Heart left ventricle (tissue), 16 donors: ENCODE data around the gene METTL2B. TPM values are rescaled to one million over a fixed set of nuclear protein-coding genes. Genes with fewer than 3 reads are reported as not detected.
"Not testable (repeated sequence)": the region's sequence is repeated elsewhere in the genome, so short reads cannot be mapped to it uniquely, and the experiment has no call there.

ENCODE experiments used
- ATAC-seq, 4 donors: fragments of 200-7000 bp; cut with Tn5 transposase; one replicate each; pipeline ENCODE4 v1.9.1; 2020 to 2022; ENCODE audit warnings: moderate library complexity in 4 of 4, mild to moderate bottlenecking in 3 of 4, moderate number of reproducible peaks in 1 of 4
- DNase-seq, 5 donors: peaks; one replicate each; pipeline ENCODE4 v3.0.0-alpha.2; 2020
- H3K27ac ChIP-seq, 12 donors: fragments of 200-600 bp; sonication (generic) in 4 of 12; one replicate each; pipeline versions ENCODE4 v1.5.0 to v1.8.0; 2016 to 2022; ENCODE audit warnings: mild to moderate bottlenecking in 2 of 12
- H3K27me3 ChIP-seq, 9 donors: fragments of 200-600 bp; sonication (generic) in 2 of 9; one replicate each; pipeline versions ENCODE4 v1.5.1 to v1.8.0; 2016 to 2022; ENCODE audit warnings: mild to moderate bottlenecking in 3 of 9
- H3K36me3 ChIP-seq, 9 donors: fragments of 200-600 bp; sonication (generic) in 2 of 9; one replicate each; pipeline versions ENCODE4 v1.5.0 to v1.8.0; 2018 to 2022; ENCODE audit warnings: mild to moderate bottlenecking in 2 of 9
- H3K4me1 ChIP-seq, 12 donors: fragments of 200-600 bp; sonication (generic) in 4 of 12; one replicate each; pipeline versions ENCODE4 v1.5.0 to v1.8.0; 2016 to 2022; ENCODE audit warnings: mild to moderate bottlenecking in 3 of 12
- H3K4me3 ChIP-seq, 12 donors: fragments of 200-600 bp; sonication (generic) in 4 of 12; one replicate each; pipeline versions ENCODE4 v1.5.0 to v1.8.0; 2017 to 2022; ENCODE audit warnings: mild to moderate bottlenecking in 9 of 12, moderate library complexity in 4 of 12
- H3K9me3 ChIP-seq, 12 donors: fragments of 200-600 bp; sonication (generic) in 4 of 12; one replicate each; pipeline versions ENCODE4 v1.5.0 to v1.8.0; 2016 to 2022; ENCODE audit warnings: mild to moderate bottlenecking in 1 of 12
- CTCF ChIP-seq, 12 donors: fragments of 200-600 bp; sonication (generic) in 4 of 12; IDR thresholded peaks; one replicate each; pipeline versions ENCODE4 v1.5.0 to v1.8.0; 2018 to 2022; ENCODE audit warnings: antibody characterized with exemption in 12 of 12, mild to moderate bottlenecking in 5 of 12
- POLR2A ChIP-seq, 2 donors: fragments of 450-650 bp; IDR thresholded peaks; one replicate each; pipeline ENCODE4 v1.6.1; 2017; ENCODE audit warnings: antibody characterized with exemption in 2 of 2, mild to moderate bottlenecking in 2 of 2, moderate library complexity in 2 of 2
- WGBS, 4 donors: extraction: QIAGEN DNeasy Blood & Tissue Kit in 2 of 4; methylation state at CpG; one replicate each; pipeline versions ENCODE4 v1.1.5 to v1.1.7; 2013 to 2018; 5-methylcytosine and 5-hydroxymethylcytosine counted together
- intact Hi-C, 10 donors: fragments of 100-400 bp; cut with DNase I; formaldehyde crosslinking; loops; one replicate each; pipeline versions ENCODE4 v1.11.1 to v1.14.2; 2022
- polyA plus RNA-seq, 2 donors: library from polyadenylated mRNA; stranded (reverse); fragments of 200-250 nt; gene quantifications; one replicate each; pipeline ENCODE4 v1.2.3, GENCODE V29; 2013
- total RNA-seq, 9 donors: library from RNA; depleted of rRNA in 2 of 9; stranded (reverse); fragments of >200 nt in 2 of 9; fragmentation: NEBNext Ultra II Directional in 3 of 9; extraction: Animal tissue kit (Norgen Biotek cat#: 25700) in 3 of 9; gene quantifications; one replicate each; pipeline versions ENCODE4 v1.1.0 to v1.2.4, GENCODE V29; 2016 to 2023
- donor health status: ischemic (EF 13 %, LVEDD 7.1; RV severe dilation, severe dysfunction).
- donor health status: healthy with polysubstance abuse.
- donor health status: DM: no; HTN: yes; CAD: no.
- donor health status: DM: no; HTN: no; CAD: no.
- donor health status: ischemic (EF 25% LVEDD 6.9; RV normal size, moderate dysfunction).
- donor health status: ischemic (EF 25% LVEDD 5.7; RV mildly dilated, moderate dysfunction).
- donor health status: healthy.
- donor health status: DM: yes; HTN: yes; CAD: no.
- donor health status: ischemic (EF 35%, LVEDD 5.7; RV mildly dilated, moderate dysfunction).
- donor health status: nonischemic (EF 11% LVEDD 7.7; RV severe dilation, severe dysfunction).
- donor health status: DM: yes; HTN: yes; CAD: no.
- donor health status: PGD.
- donor health status: ischemic (EF 29% LVEDD 5.4; RV normal size, mild dysfunction).
- donor health status: nonischemic (EF 23%, LVEDD 6.1; RV moderate dilation, normal function).

Gene METTL2B
- total and polyA plus RNA-seq, 11 donors, result 9.1 to 24.6 (median 20.0) TPM

GRCh38 chr7:128459394-128459878 is 17.1 kb upstream of the METTL2B start:
- intact Hi-C loops, result loop anchor here in 9 of 10 donors (1.0 to 10.0 kb wide), 7 partner anchors 31 to 112 kb away; partner anchors contain the start of gene IMPDH1 (in 1 of the 9)
- 29 to 42% (median 34%) methylated on average over 5 of the region's 5 CpGs for WGBS, 4 donors

GRCh38 chr7:128462460-128462859 is 14.1 kb upstream of the METTL2B start:
- ATAC-seq (peak in 2 of 4 donors; percentile 32 to 60), DNase-seq (no peak)
- Histone ChIP-seq H3K36me3 (peaks cover 0 to 6% (median 1%) of the 10 kb centered on the region in 9 donors), H3K4me1 (peaks cover 0 to 16% (median 8%) of the 10 kb centered on the region in 12 donors), H3K4me3 (no peak overlapping the region), H3K27me3 (no peaks in the 10 kb centered on the region), H3K27ac (peak overlapping the region in 6 of 12 donors; percentile 24 to 53 (median 28)), H3K9me3 (no peaks in the 10 kb centered on the region)
- intact Hi-C loops, result loop anchor here in 1 of 10 donors (10.0 kb wide), 1 partner anchor 58 kb away; the partner anchor contains the start of gene IMPDH1
- TF ChIP-seq POLR2A (IDR thresholded peaks at IDR 0.05), result no peak
- TF ChIP-seq CTCF (IDR thresholded peaks at IDR 0.05), result no peak
- WGBS, 4 donors, result 41 to 59% (median 50%) methylated on average over 5 of the region's 5 CpGs

More at GRCh38 chr7:128459394-128459878, 17.1 kb upstream of the METTL2B start:
- ATAC-seq (peak in 3 of 4 donors; percentile 21 to 47 (median 22)), DNase-seq (peak in 4 of 5 donors; percentile 42 to 65 (median 63))
- peaks cover 0 to 7% (median 5%) of the 10 kb centered on the region in 9 donors for H3K36me3 ChIP-seq
- H3K9me3 ChIP-seq, result no peaks in the 10 kb centered on the region
- peaks cover 7 to 40% (median 30%) of the 10 kb centered on the region in 12 donors for H3K4me1 ChIP-seq
- no peak overlapping the region for H3K4me3 ChIP-seq
- TF ChIP-seq CTCF (IDR thresholded peaks at IDR 0.05) (peak; percentile 70 to 89 (median 78)), POLR2A (IDR thresholded peaks at IDR 0.05) (no peak)
- no peak overlapping the region for H3K27ac ChIP-seq
- H3K27me3 ChIP-seq, result no peaks in the 10 kb centered on the region

- WGBS, 4 donors, result 94 to 96% (median 95%) methylated on average over 10 to 30 of the region's 30 CpGs
- H3K4me3 ChIP-seq, H3K27me3 ChIP-seq, H3K36me3 ChIP-seq, H3K9me3 ChIP-seq, H3K27ac ChIP-seq, ATAC-seq: not testable (repeated sequence)
- intact Hi-C loops, result loop anchor here in 1 of 10 donors (10.0 kb wide), 1 partner anchor 59 kb away; the partner anchor contains the start of gene IMPDH1
- DNase-seq, result peak in 1 of 5 donors; percentile 30
- H3K4me1 ChIP-seq, result peaks cover 0 to 16% (median 7%) of the 10 kb centered on the region in 12 donors
These were observed 13.2 kb upstream of the METTL2B start for GRCh38 chr7:128463345-128463744.

GRCh38 chr7:128463933-128464332 is 12.6 kb upstream of the METTL2B start:
- H3K36me3 ChIP-seq, H3K27ac ChIP-seq, ATAC-seq, H3K4me3 ChIP-seq, H3K27me3 ChIP-seq, H3K9me3 ChIP-seq, DNase-seq: not testable (repeated sequence)
- H3K4me1 ChIP-seq, result peaks cover 0 to 16% (median 4%) of the 10 kb centered on the region in 12 donors
- intact Hi-C loops, result loop anchor here in 1 of 10 donors (10.0 kb wide), 1 partner anchor 59 kb away; the partner anchor contains the start of gene IMPDH1
- 84 to 92% (median 88%) methylated on average over 7 to 8 of the region's 8 CpGs for WGBS, 4 donors

- H3K27ac ChIP-seq, H3K27me3 ChIP-seq, DNase-seq, ATAC-seq, H3K4me3 ChIP-seq, H3K9me3 ChIP-seq, H3K36me3 ChIP-seq, H3K4me1 ChIP-seq: not testable (repeated sequence)
- intact Hi-C loops, result loop anchor here in 1 of 10 donors (10.0 kb wide), 1 partner anchor 62 kb away; the partner anchor contains the start of gene IMPDH1
These were observed 9.7 kb upstream of the METTL2B start for GRCh38 chr7:128466871-128467270.

DNA sequence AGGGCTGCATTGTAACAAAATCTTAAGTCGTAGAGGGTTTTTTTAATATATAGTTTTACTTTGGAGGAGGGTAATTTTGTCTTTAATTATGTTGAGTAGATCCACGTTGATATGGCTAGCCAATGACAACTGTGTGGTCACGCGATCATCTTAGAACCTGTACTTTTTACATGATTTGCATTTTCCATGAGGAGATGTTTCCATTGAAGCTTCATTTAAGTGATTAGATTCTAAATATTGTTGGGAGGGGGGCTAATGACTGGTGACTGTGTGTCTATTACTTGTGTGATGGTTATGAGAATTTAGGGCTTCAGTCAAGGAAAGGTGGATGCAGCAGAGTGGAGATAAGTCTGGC is 765 bp downstream of the METTL2B start:
- intact Hi-C loops, result loop anchor here in 5 of 10 donors (5.0 to 10.0 kb wide), 5 partner anchors 55 to 407 kb away; no protein-coding TSS in a partner anchor
- not testable (repeated sequence) for DNase-seq, ATAC-seq, H3K27me3 ChIP-seq, H3K9me3 ChIP-seq
- Histone ChIP-seq H3K36me3 (peaks cover 0 to 30% (median 27%) of the 10 kb centered on the region in 9 donors), H3K4me3 (peak overlapping the region; percentile 64 to 98 (median 84)), H3K27ac (peak overlapping the region in 11 of 12 donors; percentile 66 to 88 (median 85)), H3K4me1 (peaks cover 0 to 20% (median 10%) of the 10 kb centered on the region in 12 donors)
- WGBS, 4 donors, result 5 to 14% (median 9%) methylated on average over 4 of the region's 4 CpGs

DNA sequence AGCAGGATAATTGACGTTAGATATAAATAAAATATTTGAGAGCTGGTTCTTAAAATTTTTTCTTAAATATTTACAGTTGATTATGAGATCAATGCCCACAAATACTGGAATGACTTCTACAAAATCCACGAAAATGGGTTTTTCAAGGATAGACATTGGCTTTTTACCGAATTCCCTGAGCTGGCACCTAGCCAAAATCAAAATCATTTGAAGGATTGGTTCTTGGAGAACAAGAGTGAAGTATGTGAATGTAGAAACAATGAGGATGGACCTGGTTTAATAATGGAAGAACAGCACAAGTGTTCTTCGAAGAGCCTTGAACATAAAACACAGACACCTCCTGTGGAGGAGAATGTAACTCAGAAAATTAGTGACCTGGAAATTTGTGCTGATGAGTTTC is 2.5 kb downstream of the METTL2B start:
- WGBS, 4 donors, result 82 to 92% (median 87%) methylated on average over 3 to 4 of the region's 4 CpGs
- H3K9me3 ChIP-seq, DNase-seq, ATAC-seq, H3K27ac ChIP-seq, H3K4me3 ChIP-seq, H3K27me3 ChIP-seq: not testable (repeated sequence)
- Histone ChIP-seq H3K4me1 (peaks cover 0 to 20% (median 10%) of the 10 kb centered on the region in 12 donors), H3K36me3 (peaks cover 0 to 46% (median 44%) of the 10 kb centered on the region in 9 donors)
- intact Hi-C loops, result loop anchor here in 5 of 10 donors (5.0 to 10.0 kb wide), 5 partner anchors 53 to 406 kb away; no protein-coding TSS in a partner anchor

- intact Hi-C loops, H3K4me3 ChIP-seq, DNase-seq, H3K4me1 ChIP-seq, H3K27me3 ChIP-seq, ATAC-seq, H3K27ac ChIP-seq, H3K9me3 ChIP-seq: not testable (repeated sequence)
- H3K36me3 ChIP-seq, result peaks cover 0 to 59% (median 36%) of the 10 kb centered on the region in 9 donors
- WGBS, 4 donors, result 89 to 94% (median 92%) methylated on average over 6 of the region's 6 CpGs
These were observed 11.6 kb downstream of the METTL2B start for GRCh38 chr7:128488134-128488533.
